HEK293 (cell line): ENCODE data around the gene ZNF593OS.

Source experiments
- CTCF ChIA-PET: fragments of 350-600 bp; formaldehyde crosslinking; extraction: SDS; loops from one replicate; lab custom pipeline; 2021; ENCODE audit warnings: antibody characterized with exemption; lab: Yijun Ruan, JAX
- POLR2A ChIA-PET: fragments of 300-600 bp; formaldehyde crosslinking; extraction: SDS; loops from one replicate; lab custom pipeline; 2020; ENCODE audit warnings: antibody characterized with exemption, inconsistent platforms; lab: Yijun Ruan, JAX
- H3K27ac ChIP-seq: fragments of 200-500 bp; sonication (Bioruptor generic); 2 replicates; pipeline ENCODE4 v1.5.1; 2014; ENCODE audit warnings: low read depth, low read length, control low read depth, inconsistent platforms; ENCODE audit errors: extremely low read depth
- H3K36me3 ChIP-seq, 2 experiments: fragments of 200-500 bp in 1 of 2; sonication (Bioruptor generic) in 1 of 2; 1 replicate in 1 of 2; 2 replicates in 1 of 2; pipeline ENCODE4 v1.5.1; 2014 to 2017; ENCODE audit warnings: inconsistent platforms in 2 of 2, low read length in 2 of 2; ENCODE audit not compliant: control insufficient read depth in 2 of 2, insufficient read depth in 1 of 2
- H3K4me1 ChIP-seq: fragments of 200-500 bp; sonication (Bioruptor generic); 2 replicates; pipeline ENCODE4 v1.5.1; 2014; ENCODE audit warnings: mild to moderate bottlenecking, low read length, inconsistent platforms; ENCODE audit not compliant: control insufficient read depth, insufficient read depth
- H3K4me3 ChIP-seq: 2 replicates; pipeline ENCODE4 v1.5.1; 2011; ENCODE audit warnings: low read depth, mild to moderate bottlenecking, control low read depth, low read length, moderate library complexity
- H3K9me3 ChIP-seq: fragments of 200-500 bp; sonication (Bioruptor generic); 2 replicates; pipeline ENCODE4 v1.5.1; 2014; ENCODE audit warnings: low read depth, low read length, inconsistent platforms; ENCODE audit not compliant: control insufficient read depth, insufficient read depth
- AEBP2 ChIP-seq: fragments of 450-650 bp; formaldehyde crosslinking; IDR thresholded peaks from 2 replicates; pipeline ENCODE4 v1.5.1; 2016; ENCODE audit warnings: missing biosample characterization, missing genetic modification characterization, borderline replicate concordance
- HOXA7 ChIP-seq: sonication (generic); formaldehyde crosslinking; IDR thresholded peaks from 2 replicates; pipeline ENCODE4 v1.8.1; 2022; ENCODE audit warnings: missing genetic modification reagents, borderline replicate concordance
- KLF9 ChIP-seq: fragments of 450-650 bp; formaldehyde crosslinking; IDR thresholded peaks from 2 replicates; pipeline ENCODE4 v1.5.1; 2016; ENCODE audit warnings: missing biosample characterization, missing genetic modification characterization, low read depth
- RBAK ChIP-seq: fragments of 450-650 bp; formaldehyde crosslinking; IDR thresholded peaks from 2 replicates; pipeline ENCODE4 v1.5.1; 2016; ENCODE audit warnings: missing biosample characterization, missing genetic modification characterization
- SCRT1 ChIP-seq: fragments of 450-650 bp; formaldehyde crosslinking; IDR thresholded peaks from 2 replicates; pipeline ENCODE4 v1.5.1; 2016; ENCODE audit warnings: missing biosample characterization, missing genetic modification characterization, borderline replicate concordance
- SP3 ChIP-seq: fragments of 450-650 bp; formaldehyde crosslinking; IDR thresholded peaks from 2 replicates; pipeline ENCODE4 v1.5.1; 2016; ENCODE audit warnings: missing biosample characterization, missing genetic modification characterization
- TRIM28 ChIP-seq: IDR thresholded peaks from 2 replicates; pipeline ENCODE4 v1.6.1; 2011; ENCODE audit warnings: low read length, control low read depth, borderline replicate concordance
- ZBTB1 ChIP-seq: fragments of 450-650 bp; formaldehyde crosslinking; IDR thresholded peaks from 2 replicates; pipeline ENCODE4 v1.5.1; 2016; ENCODE audit warnings: missing biosample characterization, missing genetic modification characterization
- ZBTB17 ChIP-seq: fragments of 450-650 bp; formaldehyde crosslinking; IDR thresholded peaks from 2 replicates; pipeline ENCODE4 v1.5.1; 2016; ENCODE audit warnings: missing biosample characterization, missing genetic modification characterization
- ZBTB21 ChIP-seq: fragments of 450-650 bp; formaldehyde crosslinking; IDR thresholded peaks from 2 replicates; pipeline ENCODE4 v1.5.1; 2017; ENCODE audit warnings: missing biosample characterization, missing genetic modification characterization
- ZBTB44 ChIP-seq: fragments of 450-650 bp; IDR thresholded peaks from 2 replicates; pipeline ENCODE4 v1.5.1; 2018; ENCODE audit warnings: missing biosample characterization, mild to moderate bottlenecking, missing genetic modification characterization
- ZFHX2 ChIP-seq: fragments of 450-650 bp; formaldehyde crosslinking; conservative IDR thresholded peaks from 2 replicates; pipeline ENCODE4 v1.5.1; 2016; ENCODE audit warnings: missing biosample characterization, missing genetic modification characterization
- ZNF10 ChIP-seq: fragments of 450-650 bp; formaldehyde crosslinking; IDR thresholded peaks from 2 replicates; pipeline ENCODE4 v1.5.1; 2017; ENCODE audit warnings: missing biosample characterization, missing genetic modification characterization
- ZNF112 ChIP-seq: fragments of 450-650 bp; formaldehyde crosslinking; IDR thresholded peaks from 2 replicates; pipeline ENCODE4 v1.5.0; 2017; ENCODE audit warnings: missing biosample characterization, missing genetic modification characterization
- ZNF138 ChIP-seq: fragments of 450-650 bp; formaldehyde crosslinking; IDR thresholded peaks from 2 replicates; pipeline ENCODE4 v1.5.1; 2016; ENCODE audit warnings: missing biosample characterization, missing genetic modification characterization, borderline replicate concordance
- ZNF214 ChIP-seq: fragments of 450-650 bp; formaldehyde crosslinking; IDR thresholded peaks from 2 replicates; pipeline ENCODE4 v1.5.1; 2017; ENCODE audit warnings: missing biosample characterization, mild to moderate bottlenecking, missing genetic modification characterization, borderline replicate concordance
- ZNF366 ChIP-seq: fragments of 450-650 bp; formaldehyde crosslinking; conservative IDR thresholded peaks from 2 replicates; pipeline ENCODE4 v1.5.1; 2016; ENCODE audit warnings: missing biosample characterization, missing genetic modification characterization
- ZNF394 ChIP-seq: fragments of 450-650 bp; formaldehyde crosslinking; IDR thresholded peaks from 2 replicates; pipeline ENCODE4 v1.5.1; 2016; ENCODE audit warnings: missing biosample characterization, missing genetic modification characterization, mild to moderate bottlenecking, moderate library complexity, borderline replicate concordance
- ZNF398 ChIP-seq: fragments of 450-650 bp; formaldehyde crosslinking; IDR thresholded peaks from 2 replicates; pipeline ENCODE4 v1.5.1; 2017; ENCODE audit warnings: missing biosample characterization, missing genetic modification characterization
- ZNF549 ChIP-seq: fragments of 450-650 bp; IDR thresholded peaks from 2 replicates; pipeline ENCODE4 v1.5.1; 2018; ENCODE audit warnings: missing biosample characterization, missing genetic modification characterization, mild to moderate bottlenecking, inconsistent platforms, moderate library complexity
- ZNF585B ChIP-seq: fragments of 450-650 bp; formaldehyde crosslinking; IDR thresholded peaks from 2 replicates; pipeline ENCODE4 v1.5.1; 2016; ENCODE audit warnings: missing biosample characterization, missing genetic modification characterization
- ZNF677 ChIP-seq: fragments of 450-650 bp; IDR thresholded peaks from 2 replicates; pipeline ENCODE4 v1.5.0; 2018; ENCODE audit warnings: missing biosample characterization, mild to moderate bottlenecking, missing genetic modification characterization, moderate library complexity
- ZSCAN23 ChIP-seq: fragments of 450-650 bp; formaldehyde crosslinking; IDR thresholded peaks from 2 replicates; pipeline ENCODE4 v1.5.1; 2016; ENCODE audit warnings: missing biosample characterization, missing genetic modification characterization
- TF ChIP-seq, protein P1 (sequence below): fragments of 450-650 bp; formaldehyde crosslinking; optimal IDR thresholded peaks from 2 replicates; pipeline ENCODE3; 2016; ENCODE audit warnings: missing biosample characterization, mild to moderate bottlenecking, missing genetic modification characterization
- TF ChIP-seq, protein P2 (sequence below): sonication (generic); formaldehyde crosslinking; IDR thresholded peaks from 2 replicates; pipeline ENCODE4 v1.8.1; 2022; ENCODE audit warnings: mild to moderate bottlenecking, moderate library complexity, missing genetic modification reagents
- TF ChIP-seq, protein P3 (sequence below): fragments of 450-650 bp; formaldehyde crosslinking; IDR thresholded peaks from 2 replicates; pipeline ENCODE4 v1.5.0; 2017; ENCODE audit warnings: missing biosample characterization, missing genetic modification characterization, borderline replicate concordance

ZNF593OS gene

DNA sequence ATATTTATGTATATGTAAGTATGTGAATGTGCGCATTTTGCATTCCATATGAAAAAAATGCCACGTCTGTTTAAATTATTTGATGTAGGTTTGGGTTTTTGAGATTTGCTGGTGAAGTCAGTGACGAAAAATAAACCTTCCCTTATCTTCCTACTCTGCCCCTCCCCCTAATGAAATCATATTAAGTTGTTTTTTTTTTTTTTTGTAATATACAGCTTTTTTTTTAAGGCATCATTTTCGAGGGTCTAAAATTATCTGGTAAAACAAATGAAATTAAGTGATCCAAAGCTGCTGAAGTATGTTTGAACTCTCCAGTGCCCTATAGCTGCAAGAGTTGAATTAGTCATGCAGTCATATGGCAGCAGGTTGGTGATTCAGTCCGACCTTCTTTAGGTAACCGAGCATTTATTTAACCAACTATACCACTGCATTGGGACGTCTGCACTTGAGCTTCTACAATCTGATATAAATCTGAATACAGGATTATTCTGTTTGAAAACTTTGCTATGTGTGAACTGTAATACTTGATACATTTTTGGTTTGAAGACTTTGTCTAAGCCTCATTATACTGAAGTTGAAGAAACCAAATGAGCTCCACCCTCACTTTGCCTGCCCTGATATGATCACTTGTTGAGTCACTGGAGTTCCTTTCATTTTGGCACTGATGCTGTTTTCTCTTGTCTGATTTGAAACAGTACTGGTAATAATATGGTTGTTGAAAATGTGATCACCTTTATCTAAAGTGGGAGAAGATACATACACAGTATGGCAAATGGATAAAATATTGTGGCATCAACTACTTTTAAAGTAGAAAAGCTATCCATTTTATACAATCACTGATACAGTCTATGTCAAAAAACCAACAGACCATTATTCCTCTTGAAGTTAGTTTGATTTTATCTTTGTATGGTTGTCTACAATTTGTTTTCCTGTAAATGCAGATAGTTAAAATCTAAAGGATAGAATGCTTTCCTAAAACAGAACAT is 48.4 kb downstream of the ZNF593OS start:
- Histone ChIP-seq H3K36me3 (peaks cover 5 to 20% of the 10 kb centered on the region in 2 experiments; a peak in 2 of 3 replicates), H3K9me3 (no peaks in the 10 kb centered on the region), H3K4me1 (peaks cover 11% of the 10 kb centered on the region; the same call in 1 of the 2 replicates), H3K27ac (no peak overlapping the region), H3K4me3 (no peak overlapping the region)
- ChIA-PET POLR2A (interaction anchor here (0.7 to 1.2 kb wide), 6 partner anchors 8 to 224 kb away, joined by 3 to 4 read pairs (median 3); partner anchors contain the start of gene PDIK1L), CTCF (interaction anchor here (0.7 to 2.9 kb wide), 11 partner anchors 10 to 233 kb away, joined by 3 to 16 read pairs (median 4); partner anchors contain the start of gene CEP85)
- TF ChIP-seq ZBTB21 (tag by site-specific recombination): no peak
- no peak for TF ChIP-seq RBAK (tag by site-specific recombination)
- TF ChIP-seq SCRT1: peak; percentile 55; the same call in 1 of the 2 replicates
- TF ChIP-seq ZNF394 (tag by site-specific recombination): no peak
- TF ChIP-seq HOXA7 (CRISPR knock-in tag): no peak
- TF ChIP-seq, protein P1, sequence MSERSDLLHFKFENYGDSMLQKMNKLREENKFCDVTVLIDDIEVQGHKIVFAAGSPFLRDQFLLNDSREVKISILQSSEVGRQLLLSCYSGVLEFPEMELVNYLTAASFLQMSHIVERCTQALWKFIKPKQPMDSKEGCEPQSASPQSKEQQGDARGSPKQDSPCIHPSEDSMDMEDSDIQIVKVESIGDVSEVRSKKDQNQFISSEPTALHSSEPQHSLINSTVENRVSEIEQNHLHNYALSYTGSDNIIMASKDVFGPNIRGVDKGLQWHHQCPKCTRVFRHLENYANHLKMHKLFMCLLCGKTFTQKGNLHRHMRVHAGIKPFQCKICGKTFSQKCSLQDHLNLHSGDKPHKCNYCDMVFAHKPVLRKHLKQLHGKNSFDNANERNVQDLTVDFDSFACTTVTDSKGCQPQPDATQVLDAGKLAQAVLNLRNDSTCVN (tag by site-specific recombination): no peak
- TF ChIP-seq SP3 (tag by site-specific recombination): no peak
- no peak for TF ChIP-seq ZNF677
- TF ChIP-seq ZSCAN23 (tag by site-specific recombination): no peak
- TF ChIP-seq ZNF138 (tag by site-specific recombination): no peak
- no peak for TF ChIP-seq ZFHX2
- TF ChIP-seq ZNF398 (tag by site-specific recombination): no peak
- TF ChIP-seq ZNF366 (tag by site-specific recombination): 0 out of 2 replicates have a peak, but pooled peaks have one; percentile 28
- TF ChIP-seq, protein P2, sequence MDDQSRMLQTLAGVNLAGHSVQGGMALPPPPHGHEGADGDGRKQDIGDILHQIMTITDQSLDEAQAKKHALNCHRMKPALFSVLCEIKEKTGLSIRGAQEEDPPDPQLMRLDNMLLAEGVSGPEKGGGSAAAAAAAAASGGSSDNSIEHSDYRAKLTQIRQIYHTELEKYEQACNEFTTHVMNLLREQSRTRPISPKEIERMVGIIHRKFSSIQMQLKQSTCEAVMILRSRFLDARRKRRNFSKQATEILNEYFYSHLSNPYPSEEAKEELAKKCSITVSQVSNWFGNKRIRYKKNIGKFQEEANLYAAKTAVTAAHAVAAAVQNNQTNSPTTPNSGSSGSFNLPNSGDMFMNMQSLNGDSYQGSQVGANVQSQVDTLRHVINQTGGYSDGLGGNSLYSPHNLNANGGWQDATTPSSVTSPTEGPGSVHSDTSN: no peak
- peak; percentile 12; the same call in 1 of the 2 replicates for TF ChIP-seq ZBTB17
- TF ChIP-seq, protein P3, sequence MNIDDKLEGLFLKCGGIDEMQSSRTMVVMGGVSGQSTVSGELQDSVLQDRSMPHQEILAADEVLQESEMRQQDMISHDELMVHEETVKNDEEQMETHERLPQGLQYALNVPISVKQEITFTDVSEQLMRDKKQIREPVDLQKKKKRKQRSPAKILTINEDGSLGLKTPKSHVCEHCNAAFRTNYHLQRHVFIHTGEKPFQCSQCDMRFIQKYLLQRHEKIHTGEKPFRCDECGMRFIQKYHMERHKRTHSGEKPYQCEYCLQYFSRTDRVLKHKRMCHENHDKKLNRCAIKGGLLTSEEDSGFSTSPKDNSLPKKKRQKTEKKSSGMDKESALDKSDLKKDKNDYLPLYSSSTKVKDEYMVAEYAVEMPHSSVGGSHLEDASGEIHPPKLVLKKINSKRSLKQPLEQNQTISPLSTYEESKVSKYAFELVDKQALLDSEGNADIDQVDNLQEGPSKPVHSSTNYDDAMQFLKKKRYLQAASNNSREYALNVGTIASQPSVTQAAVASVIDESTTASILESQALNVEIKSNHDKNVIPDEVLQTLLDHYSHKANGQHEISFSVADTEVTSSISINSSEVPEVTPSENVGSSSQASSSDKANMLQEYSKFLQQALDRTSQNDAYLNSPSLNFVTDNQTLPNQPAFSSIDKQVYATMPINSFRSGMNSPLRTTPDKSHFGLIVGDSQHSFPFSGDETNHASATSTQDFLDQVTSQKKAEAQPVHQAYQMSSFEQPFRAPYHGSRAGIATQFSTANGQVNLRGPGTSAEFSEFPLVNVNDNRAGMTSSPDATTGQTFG: no peak
- TF ChIP-seq ZNF549 (tag by site-specific recombination): no peak
- no peak for TF ChIP-seq ZBTB44 (tag by site-specific recombination)
- TF ChIP-seq ZNF112: no peak
- no peak for TF ChIP-seq AEBP2 (tag by site-specific recombination)
- no peak for TF ChIP-seq TRIM28
- no peak for TF ChIP-seq KLF9
- 0 out of 2 replicates have a peak, but pooled peaks have one; percentile 20 for TF ChIP-seq ZNF10 (tag by site-specific recombination)
- TF ChIP-seq ZBTB1: no peak
- TF ChIP-seq ZNF585B (tag by site-specific recombination): no peak
- no peak for TF ChIP-seq ZNF214 (tag by site-specific recombination)
